Stomach (tissue), 9 donors: Measurements from ENCODE around the gene TLK1. TPM values are rescaled to one million over a fixed set of nuclear protein-coding genes. Genes with fewer than 3 reads are reported as not detected.

Source experiments
- DNase-seq, 2 donors: peaks; one replicate each; pipeline versions ENCODE4 v3.0.0 to v3.0.0-alpha.2; 2013 to 2019
- H3K27ac ChIP-seq, 5 donors: fragments of 200-600 bp in 4 of 5; sonication (generic) in 4 of 5; one replicate each; pipeline ENCODE4 v1.5.1; 2013 to 2019; ENCODE audit warnings: mild to moderate bottlenecking in 1 of 5, moderate library complexity in 1 of 5
- H3K27me3 ChIP-seq, 3 donors: fragments of 200-600 bp; sonication (generic); one replicate each; pipeline ENCODE4 v1.5.1; 2017 to 2019; ENCODE audit warnings: mixed run types in 1 of 3
- H3K36me3 ChIP-seq, 4 donors: fragments of 200-600 bp; sonication (generic); 1 replicate in 3 of 4; 2 replicates in 1 of 4; pipeline ENCODE4 v1.5.1; 2016 to 2019
- H3K4me1 ChIP-seq, 4 donors: fragments of 200-600 bp; sonication (generic); one replicate each; pipeline ENCODE4 v1.5.1; 2016 to 2019
- H3K4me3 ChIP-seq, 4 donors: fragments of 200-600 bp; sonication (generic) in 3 of 4; one replicate each; pipeline ENCODE4 v1.5.1; 2016 to 2019; ENCODE audit warnings: mild to moderate bottlenecking in 1 of 4
- H3K9me3 ChIP-seq, 4 donors: fragments of 200-600 bp; sonication (generic); one replicate each; pipeline ENCODE4 v1.5.1; 2016 to 2019
- CTCF ChIP-seq, 7 experiments: fragments of 450-650 bp in 4 of 7; fragments of 200-600 bp in 3 of 7; sonication (generic) in 3 of 7; IDR thresholded peaks; one replicate each; pipeline ENCODE4 v1.5.1; 2016 to 2019; ENCODE audit warnings: antibody characterized with exemption in 7 of 7, control low read depth in 2 of 7, mild to moderate bottlenecking in 1 of 7
- EP300 ChIP-seq: sonication (generic); formaldehyde crosslinking; IDR thresholded peaks from one replicate; pipeline ENCODE4 v1.6.1; 2017; ENCODE audit warnings: antibody characterized with exemption
- POLR2A ChIP-seq, 4 donors: fragments of 450-650 bp; IDR thresholded peaks; one replicate each; pipeline ENCODE4 v1.6.1; 2016; ENCODE audit warnings: antibody characterized with exemption in 4 of 4, control low read depth in 2 of 4, mild to moderate bottlenecking in 1 of 4, moderate library complexity in 1 of 4
- POLR2AphosphoS5 ChIP-seq, 3 donors: sonication (generic); formaldehyde crosslinking; IDR thresholded peaks; one replicate each; pipeline ENCODE4 v1.6.1; 2016; ENCODE audit warnings: antibody characterized with exemption in 3 of 3
- WGBS, 5 donors: extraction: QIAGEN DNeasy Blood & Tissue Kit in 3 of 5; methylation state at CpG; one replicate each; pipeline versions ENCODE4 v1.1.5 to v1.1.7; 2013 to 2018; 5-methylcytosine and 5-hydroxymethylcytosine counted together
- intact Hi-C: fragments of 100-400 bp; cut with DNase I; formaldehyde crosslinking; loops from one replicate; pipeline ENCODE4 v1.15.1; 2023; ENCODE audit warnings: low total_unique reads
- polyA plus RNA-seq, 3 donors: library from polyadenylated mRNA; stranded (reverse); fragments of 200-250 nt; gene quantifications; one replicate each; pipeline ENCODE4 v1.2.3, GENCODE V29; 2013
- total RNA-seq, 5 donors: library from RNA; depleted of rRNA; stranded (reverse); fragments of >200 nt; gene quantifications; one replicate each; pipeline versions ENCODE4 v1.1.0 to v1.2.3, GENCODE V29; 2014 to 2016
- donor health status: healthy with polysubstance abuse.
- donor health status: Bipolar disorder and iron deficiency.
- donor health status: healthy.

TLK1 gene
- total and polyA plus RNA-seq, 8 donors = 10.1 to 135 (median 14.4) TPM

- no peak for DNase-seq
- Histone ChIP-seq H3K9me3 (no peaks in the 10 kb centered on the region), H3K4me1 (peaks cover 0 to 9% (median 2%) of the 10 kb centered on the region in 4 donors), H3K36me3 (peaks cover 0 to 41% (median 24%) of the 10 kb centered on the region in 4 donors), H3K27me3 (no peaks in the 10 kb centered on the region), H3K27ac (no peak overlapping the region), H3K4me3 (no peak overlapping the region)
- 81 to 95% (median 93%) methylated on average over 1 of the region's 1 CpG for WGBS, 5 donors
- TF ChIP-seq CTCF (IDR thresholded peaks at IDR 0.05) = no peak
- no peak for TF ChIP-seq EP300
- TF ChIP-seq POLR2AphosphoS5 (IDR thresholded peaks at IDR 0.05) = no peak
- no peak for TF ChIP-seq POLR2A (IDR thresholded peaks at IDR 0.05)
- intact Hi-C loops = no loop called here
These were observed 142.2 kb downstream of the TLK1 start for GRCh38 chr2:171018522-171018921.

GRCh38 chr2:171016125-171016524, 144.6 kb downstream of the TLK1 start:
- Histone ChIP-seq H3K27ac (no peak overlapping the region), H3K27me3 (no peaks in the 10 kb centered on the region), H3K4me3 (no peak overlapping the region), H3K36me3 (peaks cover 0 to 41% (median 29%) of the 10 kb centered on the region in 4 donors), H3K4me1 (peaks cover 0 to 9% (median 2%) of the 10 kb centered on the region in 4 donors), H3K9me3 (no peaks in the 10 kb centered on the region)
- WGBS, 5 donors = 89 to 98% (median 97%) methylated on average over 9 of the region's 9 CpGs
- DNase-seq = no peak
- TF ChIP-seq POLR2A (IDR thresholded peaks at IDR 0.05) (no peak), EP300 (no peak), POLR2AphosphoS5 (IDR thresholded peaks at IDR 0.05) (no peak), CTCF (IDR thresholded peaks at IDR 0.05) (no peak)
- intact Hi-C loops = no loop called here

GRCh38 chr2:171013851-171014250, 146.8 kb downstream of the TLK1 start:
- H3K36me3 ChIP-seq = peaks cover 0 to 51% (median 45%) of the 10 kb centered on the region in 4 donors
- no peak overlapping the region for H3K4me3 ChIP-seq
- no peak overlapping the region for H3K27ac ChIP-seq
- TF ChIP-seq EP300 (no peak), POLR2AphosphoS5 (IDR thresholded peaks at IDR 0.05) (no peak), POLR2A (IDR thresholded peaks at IDR 0.05) (no peak), CTCF (IDR thresholded peaks at IDR 0.05) (no peak)
- no peak for DNase-seq
- H3K4me1 ChIP-seq = peaks cover 0 to 9% (median 0%) of the 10 kb centered on the region in 4 donors
- no peaks in the 10 kb centered on the region for H3K9me3 ChIP-seq
- intact Hi-C loops = no loop called here
- 44 to 100% (median 95%) methylated on average over 1 of the region's 1 CpG for WGBS, 5 donors
- no peaks in the 10 kb centered on the region for H3K27me3 ChIP-seq

- H3K4me3 ChIP-seq = no peak overlapping the region
- H3K36me3 ChIP-seq = peaks cover 6 to 73% (median 63%) of the 10 kb centered on the region in 4 donors
- 92 to 99% (median 95%) methylated on average over 4 of the region's 4 CpGs for WGBS, 5 donors
These were observed 151.3 kb downstream of the TLK1 start for GRCh38 chr2:171009386-171009785.

More at GRCh38 chr2:171009386-171009785, 151.3 kb downstream of the TLK1 start:
- Histone ChIP-seq H3K9me3 (no peaks in the 10 kb centered on the region), H3K27ac (no peak overlapping the region), H3K4me1 (no peaks in the 10 kb centered on the region), H3K27me3 (no peaks in the 10 kb centered on the region)
- TF ChIP-seq EP300 (no peak), POLR2AphosphoS5 (IDR thresholded peaks at IDR 0.05) (no peak), CTCF (IDR thresholded peaks at IDR 0.05) (no peak), POLR2A (IDR thresholded peaks at IDR 0.05) (no peak)
- intact Hi-C loops = no loop called here
- no peak for DNase-seq
